GM20000 (cell line): Measurements from ENCODE around the gene ENOSF1.
"Not testable (repeated sequence)": the region's sequence is repeated elsewhere in the genome, so short reads cannot be mapped to it uniquely, and the experiment has no call there.

Experiments used
- DNase-seq: peaks from one replicate; pipeline ENCODE4 v3.0.0; 2012; ENCODE audit warnings: low spot score
- CTCF ChIP-seq: IDR thresholded peaks from 2 replicates; pipeline ENCODE4 v1.5.1; 2012; ENCODE audit warnings: mild to moderate bottlenecking, control low read depth; ENCODE audit errors: extremely low read depth, missing control alignments

The ENOSF1 gene, protein sequence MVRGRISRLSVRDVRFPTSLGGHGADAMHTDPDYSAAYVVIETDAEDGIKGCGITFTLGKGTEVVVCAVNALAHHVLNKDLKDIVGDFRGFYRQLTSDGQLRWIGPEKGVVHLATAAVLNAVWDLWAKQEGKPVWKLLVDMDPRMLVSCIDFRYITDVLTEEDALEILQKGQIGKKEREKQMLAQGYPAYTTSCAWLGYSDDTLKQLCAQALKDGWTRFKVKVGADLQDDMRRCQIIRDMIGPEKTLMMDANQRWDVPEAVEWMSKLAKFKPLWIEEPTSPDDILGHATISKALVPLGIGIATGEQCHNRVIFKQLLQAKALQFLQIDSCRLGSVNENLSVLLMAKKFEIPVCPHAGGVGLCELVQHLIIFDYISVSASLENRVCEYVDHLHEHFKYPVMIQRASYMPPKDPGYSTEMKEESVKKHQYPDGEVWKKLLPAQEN

GRCh38 chr18:712401-713134 is at the start of gene ENOSF1:
Gene ENOSF1, minus strand, starts transcription at chr18:712630. Its CDS starts 43 bp downstream, at chr18:712587.
- peak; percentile 80 for TF ChIP-seq CTCF
- DNase-seq, result peak; percentile 95

- not testable (repeated sequence) for DNase-seq
Measured at GRCh38 chr18:759864-760263, 47.4 kb upstream of the ENOSF1 start.

- no peak for TF ChIP-seq CTCF
- DNase-seq, result no peak
Measured at GRCh38 chr18:755506-755905, 43.1 kb upstream of the ENOSF1 start.

GRCh38 chr18:754656-755055 is 42.2 kb upstream of the ENOSF1 start:
- no peak for DNase-seq
- no peak for TF ChIP-seq CTCF

DNA sequence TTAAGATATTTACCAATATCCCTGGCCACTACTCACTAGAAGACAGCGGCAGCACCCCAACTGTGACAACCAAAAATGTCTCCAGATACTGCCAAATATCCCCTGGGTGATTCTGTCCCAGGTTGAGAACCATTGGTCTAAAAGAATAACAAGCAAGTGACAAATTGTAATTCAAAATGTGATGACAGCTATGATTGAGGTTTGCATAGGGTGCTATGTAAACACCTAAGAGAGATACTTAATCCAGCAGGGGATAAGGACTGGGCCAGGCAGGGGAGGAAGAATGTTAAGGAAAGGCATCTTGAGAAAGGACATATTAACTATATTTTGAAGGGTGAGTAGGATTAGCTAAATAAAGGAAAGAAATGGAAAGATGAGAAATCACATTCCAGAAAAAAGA is 38.0 kb upstream of the ENOSF1 start:
- no peak for DNase-seq
- TF ChIP-seq CTCF, result no peak

DNA sequence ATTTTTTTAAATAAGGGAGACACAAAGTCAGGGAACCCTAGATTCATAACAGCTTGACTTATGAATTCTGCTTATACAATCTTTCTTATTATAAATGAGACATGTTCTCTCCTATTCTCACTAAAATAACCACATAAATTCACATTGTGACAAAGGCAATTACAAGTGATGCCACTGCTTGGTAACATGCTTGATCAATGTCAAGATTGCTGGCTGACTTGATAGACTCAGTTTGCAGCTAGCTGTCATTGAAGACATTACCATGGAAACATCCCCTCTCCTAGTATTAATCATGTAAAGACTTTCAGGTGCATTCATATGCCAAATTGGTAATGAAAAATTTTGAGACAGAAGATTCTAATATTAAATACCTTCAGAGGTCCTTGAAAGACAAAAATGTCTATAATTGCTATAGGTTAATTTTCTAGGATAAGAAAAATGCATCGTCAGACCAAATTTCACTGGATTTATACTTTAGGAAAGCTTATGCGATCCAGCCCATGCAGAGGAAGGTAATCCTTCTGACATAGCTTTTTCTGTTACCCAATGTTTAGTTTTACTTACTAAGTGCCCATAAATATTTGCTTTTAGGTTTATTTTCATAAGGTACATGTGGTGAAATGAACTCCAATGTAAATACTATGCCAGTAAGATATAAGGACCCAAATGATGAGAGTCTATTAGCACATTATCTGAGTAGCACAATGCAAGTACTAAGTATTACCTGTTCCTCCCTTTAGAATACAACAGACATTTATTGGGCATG is 32.6 kb upstream of the ENOSF1 start:
- DNase-seq, result no peak
- no peak for TF ChIP-seq CTCF

DNA sequence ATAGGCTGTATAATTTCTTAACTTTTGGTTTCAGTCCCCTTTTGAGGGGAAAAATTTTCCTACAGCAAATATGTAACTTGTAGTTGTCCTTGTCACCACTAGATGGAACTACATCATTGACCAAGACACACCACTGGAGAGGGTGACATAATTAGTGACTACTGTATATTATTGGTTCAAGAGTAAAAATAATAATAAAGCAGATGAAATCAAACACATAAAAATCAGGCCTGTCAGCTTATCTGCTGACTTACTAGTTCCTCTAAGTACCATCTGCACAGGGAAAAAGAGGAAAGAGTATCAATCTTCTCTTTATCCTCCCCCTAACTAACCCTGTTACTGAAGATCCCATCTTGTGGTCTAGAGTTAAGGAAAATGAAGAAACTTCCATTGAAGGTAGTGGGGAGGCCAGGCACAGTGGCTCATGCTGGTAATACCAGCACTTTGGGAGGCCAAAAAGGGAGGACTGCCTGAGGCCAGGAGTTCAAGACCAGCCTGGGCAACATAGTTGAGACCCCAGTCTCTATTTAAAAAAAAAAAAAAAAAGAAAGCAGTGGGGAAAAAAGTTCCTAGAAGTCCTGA is 29.6 kb upstream of the ENOSF1 start:
- TF ChIP-seq CTCF, result peak; percentile 27
- DNase-seq, result peak; percentile 56
